ENCODE data around the gene FIBP. TPM values are rescaled to one million over a fixed set of nuclear protein-coding genes. Genes with fewer than 3 reads are reported as not detected.

The FIBP gene
- total and polyA plus RNA-seq, 10 of the 15 experiments (the other 5 are each of a cell fraction or from before 2014, with no cell fraction given), result 65.1 to 182 (median 94.6) TPM

- TF ChIP-seq TCF12 (IDR thresholded peaks at IDR 0.05; ENCODE audit: low read depth, low read length) (0 out of 2 replicates have a peak, but pooled peaks have one; percentile 53), RB1 (IDR thresholded peaks at IDR 0.05; ENCODE audit: borderline replicate concordance) (peak; percentile 80; the same call in 1 of the 2 replicates), ZNF687 (IDR thresholded peaks at IDR 0.05) (0 out of 2 replicates have a peak, but pooled peaks have one; percentile 6), HSF1 (IDR thresholded peaks at IDR 0.05; ENCODE audit: low read depth, low read length) (no peak), GATAD2B (conservative IDR thresholded peaks at IDR 0.05; ENCODE audit: low read depth) (no peak), SKIL (IDR thresholded peaks at IDR 0.05; ENCODE audit: low read depth, poor library complexity, severe bottlenecking) (peak; percentile 15), CTCF (IDR thresholded peaks at IDR 0.05 in 2 of 3, conservative IDR thresholded peaks at IDR 0.05 in 1 of 3; ENCODE audit: control insufficient read depth in 2 of 3, extremely low read depth in 1 of 3, insufficient read depth in 1 of 3, low read depth in 3 of 3, low read length in 3 of 3) (peak; percentile 84 to 96 (median 89)), SREBF2 (IDR thresholded peaks at IDR 0.05; ENCODE audit: low read length) (no peak), ZBTB11 (CRISPR knock-in tag; IDR thresholded peaks at IDR 0.05) (0 out of 2 replicates have a peak, but pooled peaks have one; percentile 4), HCFC1 (IDR thresholded peaks at IDR 0.05; ENCODE audit: low read length) (peak; percentile 64), DPF2 (IDR thresholded peaks at IDR 0.05) (peak; percentile 57; the same call in 1 of the 2 replicates), SMARCA5 (IDR thresholded peaks at IDR 0.05) (peak; percentile 18; the same call in 1 of the 2 replicates), NFYB (IDR thresholded peaks at IDR 0.05; ENCODE audit: insufficient read depth, low read depth, low read length) (peak; percentile 78; the same call in 1 of the 2 replicates)
These were observed 27.8 kb downstream of the FIBP start, which contains the start of gene MUS81 (continued) for GRCh38 chr11:65860278-65861164.

Measured in GM12878 (cell line).